Stimulated activated CD8-positive, alpha-beta memory T cell treated with anti-CD3 and anti-CD28 coated beads, Interleukin-2, amount 100 ng/mL, for 48 hours (primary cell): ENCODE results near the gene GNAQ.
"Not testable (repeated sequence)": the region's sequence is repeated elsewhere in the genome, so short reads cannot be mapped to it uniquely, and the experiment has no call there.

Experiments used
- DNase-seq, 2 donors: peaks; one replicate each; pipeline ENCODE4 v3.0.0-alpha.2; 2020; ENCODE audit warnings: low read depth in 2 of 2

The GNAQ gene

GRCh38 chr9:77906991-77907390 is 124.6 kb downstream of the GNAQ start:
- no peak for DNase-seq

- no peak for DNase-seq
Observed at GRCh38 chr9:77903666-77904285, 127.8 kb downstream of the GNAQ start.

- no peak for DNase-seq
Observed at GRCh38 chr9:77901771-77902170, 129.8 kb downstream of the GNAQ start.

- DNase-seq: no peak
Observed at GRCh38 chr9:77901018-77901417, 130.6 kb downstream of the GNAQ start.

- no peak for DNase-seq
Observed at GRCh38 chr9:77899679-77900354, 131.8 kb downstream of the GNAQ start.

- DNase-seq: no peak
Observed at GRCh38 chr9:77898864-77899263, 132.7 kb downstream of the GNAQ start.

GRCh38 chr9:77896938-77897667 is 134.5 kb downstream of the GNAQ start:
- no peak for DNase-seq

- no peak for DNase-seq
Observed at GRCh38 chr9:77896269-77896937, 135.2 kb downstream of the GNAQ start.

- DNase-seq: no peak
Observed at GRCh38 chr9:77893706-77894105, 137.9 kb downstream of the GNAQ start.

GRCh38 chr9:77892955-77893514 is 138.6 kb downstream of the GNAQ start:
- no peak for DNase-seq

GRCh38 chr9:77892171-77892570 is 139.4 kb downstream of the GNAQ start:
- DNase-seq: no peak

- DNase-seq: no peak
Observed at GRCh38 chr9:77891128-77891800, 140.3 kb downstream of the GNAQ start.

GRCh38 chr9:77887662-77888061 is 143.9 kb downstream of the GNAQ start:
- no peak for DNase-seq

GRCh38 chr9:77885104-77885672 is 146.4 kb downstream of the GNAQ start:
- no peak for DNase-seq

- DNase-seq: no peak
Observed at GRCh38 chr9:77883846-77884771, 147.5 kb downstream of the GNAQ start.

GRCh38 chr9:77883133-77883532 is 148.5 kb downstream of the GNAQ start:
- no peak for DNase-seq

- DNase-seq: no peak
Observed at GRCh38 chr9:77882294-77882693, 149.3 kb downstream of the GNAQ start.

- not testable (repeated sequence) for DNase-seq
Observed at GRCh38 chr9:77881634-77882033, 150.0 kb downstream of the GNAQ start.

GRCh38 chr9:77881111-77881510 is 150.5 kb downstream of the GNAQ start:
- no peak for DNase-seq

GRCh38 chr9:77879437-77879943 is 152.1 kb downstream of the GNAQ start:
- DNase-seq: no peak
